ENCODE measurements around the gene FAT1. TPM values are rescaled to one million over a fixed set of nuclear protein-coding genes. Genes with fewer than 3 reads are reported as not detected.

The FAT1 gene
- total RNA-seq, 1 experiment from 2014 or later = 107 TPM

DNA sequence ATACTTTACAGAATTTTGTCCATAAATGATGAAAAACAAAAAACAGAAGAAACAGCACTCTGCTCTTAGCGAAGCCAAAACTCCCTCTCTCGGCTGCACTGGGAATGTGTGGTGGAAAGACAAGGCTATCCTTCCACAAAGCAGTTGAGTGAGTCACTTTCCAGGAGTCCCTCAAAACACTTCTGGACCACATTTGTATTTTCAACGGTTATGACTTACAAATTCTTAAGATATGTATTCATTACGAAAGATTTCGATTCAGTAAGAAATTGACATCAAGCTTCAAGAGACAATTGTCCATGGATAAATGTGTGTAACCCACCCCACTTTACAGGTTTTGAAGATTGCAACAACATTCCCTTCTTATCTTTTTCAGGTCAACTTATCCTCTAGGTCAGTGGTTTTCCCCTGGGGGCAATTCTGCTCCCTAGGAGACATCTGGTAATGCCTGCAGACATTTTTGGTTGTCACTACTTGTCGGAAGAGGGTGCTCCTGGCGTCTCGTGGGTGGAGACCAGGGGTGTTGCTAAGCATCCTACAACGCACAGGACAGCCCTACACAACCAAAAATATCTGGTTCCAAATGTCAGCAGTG, 101.6 kb downstream of the FAT1 start:
- intact Hi-C loops (cut with micrococcal nuclease; ENCODE audit: unreplicated experiment) = no loop called here
- CTCF ChIA-PET = no interaction called here
- DNase-seq (ENCODE audit: low spot score) = no peak

DNA sequence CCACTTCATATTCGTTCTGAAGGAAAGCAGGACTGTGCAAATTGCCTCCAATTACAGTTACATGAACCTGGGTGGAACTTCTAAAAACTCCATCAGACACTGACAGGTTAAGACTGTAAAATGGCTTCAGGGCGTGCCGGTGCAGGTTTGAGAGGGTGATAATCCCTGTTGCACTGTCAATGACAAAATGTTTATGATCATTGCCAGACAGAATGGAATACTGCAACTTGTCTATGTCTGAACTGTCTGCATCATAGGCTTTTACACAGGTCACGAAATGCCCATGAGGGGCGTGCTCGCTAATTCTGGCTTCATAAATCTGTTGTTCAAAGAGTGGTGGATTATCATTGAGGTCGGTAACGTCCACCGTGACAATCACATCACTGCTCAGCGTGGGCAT, 104.6 kb downstream of the FAT1 start:
- intact Hi-C loops (cut with micrococcal nuclease; ENCODE audit: unreplicated experiment) = no loop called here
- peaks cover 26% of the 10 kb centered on the region for H3K36me3 ChIP-seq (ENCODE audit: insufficient read depth, low read length, poor library complexity, severe bottlenecking)
- no peak overlapping the region for H3K4me3 ChIP-seq (ENCODE audit: low read depth, low read length, poor library complexity, severe bottlenecking)
- POLR2A ChIA-PET (ENCODE audit: low non-redundant PET) = no interaction called here
- no peak for DNase-seq (ENCODE audit: low spot score)
- no TSS peak for BruUV-seq (replicated peaks)
- H3K27me3 ChIP-seq (replicated peaks; ENCODE audit: insufficient read depth, low read depth, low read length, poor library complexity) = no peaks in the 10 kb centered on the region
- CTCF ChIA-PET = no interaction called here
- TF ChIP-seq, protein P1, sequence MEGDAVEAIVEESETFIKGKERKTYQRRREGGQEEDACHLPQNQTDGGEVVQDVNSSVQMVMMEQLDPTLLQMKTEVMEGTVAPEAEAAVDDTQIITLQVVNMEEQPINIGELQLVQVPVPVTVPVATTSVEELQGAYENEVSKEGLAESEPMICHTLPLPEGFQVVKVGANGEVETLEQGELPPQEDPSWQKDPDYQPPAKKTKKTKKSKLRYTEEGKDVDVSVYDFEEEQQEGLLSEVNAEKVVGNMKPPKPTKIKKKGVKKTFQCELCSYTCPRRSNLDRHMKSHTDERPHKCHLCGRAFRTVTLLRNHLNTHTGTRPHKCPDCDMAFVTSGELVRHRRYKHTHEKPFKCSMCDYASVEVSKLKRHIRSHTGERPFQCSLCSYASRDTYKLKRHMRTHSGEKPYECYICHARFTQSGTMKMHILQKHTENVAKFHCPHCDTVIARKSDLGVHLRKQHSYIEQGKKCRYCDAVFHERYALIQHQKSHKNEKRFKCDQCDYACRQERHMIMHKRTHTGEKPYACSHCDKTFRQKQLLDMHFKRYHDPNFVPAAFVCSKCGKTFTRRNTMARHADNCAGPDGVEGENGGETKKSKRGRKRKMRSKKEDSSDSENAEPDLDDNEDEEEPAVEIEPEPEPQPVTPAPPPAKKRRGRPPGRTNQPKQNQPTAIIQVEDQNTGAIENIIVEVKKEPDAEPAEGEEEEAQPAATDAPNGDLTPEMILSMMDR (conservative IDR thresholded peaks at IDR 0.05; ENCODE audit: low read depth, low read length) = no peak
- TF ChIP-seq EZH2 (IDR thresholded peaks at IDR 0.05; ENCODE audit: borderline replicate concordance, low read depth, low read length, poor library complexity, severe bottlenecking) = no peak
- no peaks in the 10 kb centered on the region for H3K9me3 ChIP-seq (ENCODE audit: low read depth, low read length, poor library complexity, severe bottlenecking)
- no peak overlapping the region for H3K27ac ChIP-seq (ENCODE audit: low read depth, low read length, poor library complexity, severe bottlenecking)
- H3K4me1 ChIP-seq (ENCODE audit: insufficient read depth, low read length, poor library complexity, severe bottlenecking) = peaks cover 23% of the 10 kb centered on the region

More for the DNA sequence above, 101.6 kb downstream of the FAT1 start:
- H3K9me3 ChIP-seq (ENCODE audit: low read depth, low read length, poor library complexity, severe bottlenecking) = no peaks in the 10 kb centered on the region
- no TSS peak for BruUV-seq (replicated peaks)
- H3K27me3 ChIP-seq (replicated peaks; ENCODE audit: insufficient read depth, low read depth, low read length, poor library complexity) = no peaks in the 10 kb centered on the region
- peaks cover 38% of the 10 kb centered on the region for H3K4me1 ChIP-seq (ENCODE audit: insufficient read depth, low read length, poor library complexity, severe bottlenecking)
- H3K4me3 ChIP-seq (ENCODE audit: low read depth, low read length, poor library complexity, severe bottlenecking) = no peak overlapping the region
- H3K36me3 ChIP-seq (ENCODE audit: insufficient read depth, low read length, poor library complexity, severe bottlenecking) = peaks cover 21% of the 10 kb centered on the region
- TF ChIP-seq, protein P1 (conservative IDR thresholded peaks at IDR 0.05; ENCODE audit: low read depth, low read length) = no peak
- TF ChIP-seq EZH2 (IDR thresholded peaks at IDR 0.05; ENCODE audit: borderline replicate concordance, low read depth, low read length, poor library complexity, severe bottlenecking) = no peak
- POLR2A ChIA-PET (ENCODE audit: low non-redundant PET) = no interaction called here
- peak overlapping the region; percentile 43 for H3K27ac ChIP-seq (ENCODE audit: low read depth, low read length, poor library complexity, severe bottlenecking)

DNA sequence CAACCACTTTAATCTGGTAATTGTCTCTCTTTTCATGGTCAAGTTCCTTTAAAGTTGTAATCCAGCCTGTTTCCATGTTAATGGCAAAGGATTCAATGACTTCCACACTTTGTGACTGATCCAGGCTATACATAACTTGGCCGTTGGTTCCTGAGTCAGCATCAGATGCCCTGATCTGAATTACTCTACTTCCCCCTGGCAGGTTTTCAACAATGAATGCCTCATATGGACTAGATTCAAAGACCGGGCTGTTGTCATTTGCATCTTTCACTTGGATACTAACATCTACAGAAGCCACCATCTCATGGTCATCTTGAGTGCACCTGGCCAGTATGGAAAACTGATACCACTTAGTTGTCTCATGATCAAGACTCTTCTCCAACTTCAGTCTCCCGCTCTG, 105.7 kb downstream of the FAT1 start:
- DNase-seq (ENCODE audit: low spot score) = peak; percentile 36
- CTCF ChIA-PET = no interaction called here
- H3K4me3 ChIP-seq (ENCODE audit: low read depth, low read length, poor library complexity, severe bottlenecking) = no peak overlapping the region

More for the DNA sequence above, 105.7 kb downstream of the FAT1 start:
- H3K27ac ChIP-seq (ENCODE audit: low read depth, low read length, poor library complexity, severe bottlenecking) = no peak overlapping the region
- peaks cover 12% of the 10 kb centered on the region for H3K4me1 ChIP-seq (ENCODE audit: insufficient read depth, low read length, poor library complexity, severe bottlenecking)
- no peak for TF ChIP-seq EZH2 (IDR thresholded peaks at IDR 0.05; ENCODE audit: borderline replicate concordance, low read depth, low read length, poor library complexity, severe bottlenecking)
- TF ChIP-seq, protein P1 (conservative IDR thresholded peaks at IDR 0.05; ENCODE audit: low read depth, low read length) = no peak
- peaks cover 36% of the 10 kb centered on the region for H3K36me3 ChIP-seq (ENCODE audit: insufficient read depth, low read length, poor library complexity, severe bottlenecking)
- BruUV-seq (replicated peaks) = TSS peak; percentile 26
- H3K27me3 ChIP-seq (replicated peaks; ENCODE audit: insufficient read depth, low read depth, low read length, poor library complexity) = no peaks in the 10 kb centered on the region
- H3K9me3 ChIP-seq (ENCODE audit: low read depth, low read length, poor library complexity, severe bottlenecking) = no peaks in the 10 kb centered on the region
- POLR2A ChIA-PET (ENCODE audit: low non-redundant PET) = no interaction called here
- intact Hi-C loops (cut with micrococcal nuclease; ENCODE audit: unreplicated experiment) = no loop called here

All from A673 (cell line).